ENCODE measurements around the gene ZNF654. TPM values are rescaled to one million over a fixed set of nuclear protein-coding genes. Genes with fewer than 3 reads are reported as not detected.
"Not testable (repeated sequence)": the region's sequence is repeated elsewhere in the genome, so short reads cannot be mapped to it uniquely, and the experiment has no call there.

Gene ZNF654
- polyA plus RNA-seq, 1 donor (not counting 4 experiments of a cell fraction or from before 2014, with no cell fraction given): 8.2 TPM

DNA sequence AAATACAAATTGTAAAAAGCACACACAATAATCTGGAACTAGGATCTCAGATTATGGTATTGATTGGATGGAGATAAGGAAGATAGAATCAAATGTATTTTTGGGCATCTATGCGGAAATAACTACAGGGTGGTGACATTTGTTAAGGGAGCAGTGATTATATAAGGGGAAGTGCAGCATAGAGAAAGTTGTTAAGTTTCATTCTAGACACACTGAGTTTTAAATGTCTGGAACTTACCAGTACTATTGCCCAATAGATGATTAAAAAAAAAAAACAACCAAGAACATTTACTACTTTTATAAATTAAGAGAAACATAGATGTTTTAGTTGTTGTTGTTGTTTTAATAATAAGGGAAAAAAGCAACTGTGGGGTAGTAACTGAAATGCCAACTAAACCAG is 58.6 kb downstream of the ZNF654 start:
- Histone ChIP-seq H3K4me3 (ENCODE audit: control insufficient read depth in 2 of 3, extremely low read depth in 1 of 3, insufficient read depth in 2 of 3, low read depth in 1 of 3, low read length in 3 of 3) (no peak overlapping the region), H2AFZ (ENCODE audit: control insufficient read depth, low read length) (no peak overlapping the region), H3K9ac (ENCODE audit: control insufficient read depth, extremely low read depth, insufficient read depth, low read length) (no peak overlapping the region), H3K9me3 (ENCODE audit: control insufficient read depth, low read depth, low read length) (no peaks in the 10 kb centered on the region), H3K27me3 (ENCODE audit: control insufficient read depth, extremely low read depth, insufficient read depth, low read length) (no peaks in the 10 kb centered on the region), H3K79me2 (ENCODE audit: control insufficient read depth, insufficient read depth, low read length) (peaks cover 9% of the 10 kb centered on the region), H4K20me1 (ENCODE audit: control insufficient read depth, extremely low read depth, insufficient read depth, low read length) (no peaks in the 10 kb centered on the region), H3K36me3 (ENCODE audit: control insufficient read depth in 2 of 2, extremely low read depth in 1 of 2, insufficient read depth in 2 of 2, low read length in 2 of 2) (peaks cover 0 to 2% of the 10 kb centered on the region in 2 experiments), H3K4me1 (ENCODE audit: control insufficient read depth, extremely low read depth, insufficient read depth, low read length) (no peaks in the 10 kb centered on the region), H3K27ac (ENCODE audit: control insufficient read depth, insufficient read depth, low read length) (no peak overlapping the region), H3K4me2 (ENCODE audit: control insufficient read depth, extremely low read depth, insufficient read depth, low read depth, low read length) (no peak overlapping the region), H3K9me1 (ENCODE audit: control insufficient read depth, extremely low read depth, insufficient read depth, low read length) (peaks cover 3% of the 10 kb centered on the region)
- dilution Hi-C loops (cut with MboI; ENCODE audit: extremely low pct_ligation_motif_present, low sequenced_read_pairs): no loop called here
- no peak for DNase-seq (ENCODE audit: low read depth, low spot score)
- TF ChIP-seq EZH2 (IDR thresholded peaks at IDR 0.05; ENCODE audit: low read length): no peak
- TF ChIP-seq, protein P1, sequence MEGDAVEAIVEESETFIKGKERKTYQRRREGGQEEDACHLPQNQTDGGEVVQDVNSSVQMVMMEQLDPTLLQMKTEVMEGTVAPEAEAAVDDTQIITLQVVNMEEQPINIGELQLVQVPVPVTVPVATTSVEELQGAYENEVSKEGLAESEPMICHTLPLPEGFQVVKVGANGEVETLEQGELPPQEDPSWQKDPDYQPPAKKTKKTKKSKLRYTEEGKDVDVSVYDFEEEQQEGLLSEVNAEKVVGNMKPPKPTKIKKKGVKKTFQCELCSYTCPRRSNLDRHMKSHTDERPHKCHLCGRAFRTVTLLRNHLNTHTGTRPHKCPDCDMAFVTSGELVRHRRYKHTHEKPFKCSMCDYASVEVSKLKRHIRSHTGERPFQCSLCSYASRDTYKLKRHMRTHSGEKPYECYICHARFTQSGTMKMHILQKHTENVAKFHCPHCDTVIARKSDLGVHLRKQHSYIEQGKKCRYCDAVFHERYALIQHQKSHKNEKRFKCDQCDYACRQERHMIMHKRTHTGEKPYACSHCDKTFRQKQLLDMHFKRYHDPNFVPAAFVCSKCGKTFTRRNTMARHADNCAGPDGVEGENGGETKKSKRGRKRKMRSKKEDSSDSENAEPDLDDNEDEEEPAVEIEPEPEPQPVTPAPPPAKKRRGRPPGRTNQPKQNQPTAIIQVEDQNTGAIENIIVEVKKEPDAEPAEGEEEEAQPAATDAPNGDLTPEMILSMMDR (optimal IDR thresholded peaks at IDR 0.05 in 1 of 3, IDR thresholded peaks at IDR 0.05 in 1 of 3, conservative IDR thresholded peaks at IDR 0.05 in 1 of 3; ENCODE audit: extremely low read depth in 1 of 3, insufficient read depth in 2 of 3, low read length in 3 of 3): no peak
- FAIRE-seq: no peak

DNA sequence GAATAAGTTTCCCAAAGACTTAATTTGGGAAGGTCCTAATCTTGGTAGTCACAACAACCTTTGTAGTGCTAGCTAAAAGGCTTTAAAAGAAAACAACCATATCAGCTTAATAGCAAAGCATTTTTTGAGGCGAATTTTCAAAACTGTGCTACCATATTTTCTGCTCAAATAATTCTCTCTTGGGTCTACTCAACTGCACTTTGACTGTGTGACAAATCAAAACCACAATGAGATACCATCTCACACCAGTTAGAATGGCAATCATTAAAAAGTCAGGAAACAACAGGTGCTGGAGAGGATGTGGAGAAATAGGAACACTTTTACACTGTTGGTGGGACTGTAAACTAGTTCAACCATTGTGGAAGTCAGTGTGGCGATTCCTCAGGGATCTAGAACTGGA is 59.5 kb downstream of the ZNF654 start:
- H3K36me3 ChIP-seq (ENCODE audit: control insufficient read depth in 2 of 2, extremely low read depth in 1 of 2, insufficient read depth in 2 of 2, low read length in 2 of 2); FAIRE-seq; H3K4me3 ChIP-seq (ENCODE audit: control insufficient read depth in 2 of 3, extremely low read depth in 1 of 3, insufficient read depth in 2 of 3, low read depth in 1 of 3, low read length in 3 of 3); H3K9me3 ChIP-seq (ENCODE audit: control insufficient read depth, low read depth, low read length); dilution Hi-C loops (cut with MboI; ENCODE audit: extremely low pct_ligation_motif_present, low sequenced_read_pairs); H3K9ac ChIP-seq (ENCODE audit: control insufficient read depth, extremely low read depth, insufficient read depth, low read length); H3K27me3 ChIP-seq (ENCODE audit: control insufficient read depth, extremely low read depth, insufficient read depth, low read length); H2AFZ ChIP-seq (ENCODE audit: control insufficient read depth, low read length); H3K27ac ChIP-seq (ENCODE audit: control insufficient read depth, insufficient read depth, low read length); DNase-seq (ENCODE audit: low read depth, low spot score); H4K20me1 ChIP-seq (ENCODE audit: control insufficient read depth, extremely low read depth, insufficient read depth, low read length); H3K9me1 ChIP-seq (ENCODE audit: control insufficient read depth, extremely low read depth, insufficient read depth, low read length); H3K4me1 ChIP-seq (ENCODE audit: control insufficient read depth, extremely low read depth, insufficient read depth, low read length); H3K4me2 ChIP-seq (ENCODE audit: control insufficient read depth, extremely low read depth, insufficient read depth, low read depth, low read length): not testable (repeated sequence)
- H3K79me2 ChIP-seq (ENCODE audit: control insufficient read depth, insufficient read depth, low read length): peaks cover 11% of the 10 kb centered on the region

DNA sequence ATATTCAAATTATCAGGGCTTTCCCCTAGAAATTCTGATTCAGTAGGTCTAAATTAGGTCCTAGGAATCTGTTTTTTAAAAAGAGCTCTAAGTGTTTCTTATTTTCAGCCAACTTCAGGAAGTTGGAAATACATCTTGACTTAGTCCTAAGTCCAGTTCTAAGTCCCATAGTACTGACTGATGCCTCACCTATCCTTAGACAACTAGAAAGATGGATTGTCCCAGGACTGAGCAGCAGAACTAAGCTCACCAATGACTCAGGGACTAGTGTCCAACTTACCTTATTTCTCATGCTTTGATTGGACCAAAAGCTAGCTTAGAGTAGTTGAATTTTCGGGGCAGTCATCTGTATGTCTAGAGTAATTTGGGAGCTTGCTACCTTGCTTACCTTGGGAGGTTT is 64.5 kb downstream of the ZNF654 start:
- no peaks in the 10 kb centered on the region for H3K9me3 ChIP-seq (ENCODE audit: control insufficient read depth, low read depth, low read length)
- no peaks in the 10 kb centered on the region for H3K27me3 ChIP-seq (ENCODE audit: control insufficient read depth, extremely low read depth, insufficient read depth, low read length)
- no peaks in the 10 kb centered on the region for H3K36me3 ChIP-seq (ENCODE audit: control insufficient read depth in 2 of 2, extremely low read depth in 1 of 2, insufficient read depth in 2 of 2, low read length in 2 of 2)
- no peak overlapping the region for H2AFZ ChIP-seq (ENCODE audit: control insufficient read depth, low read length)
- no peak overlapping the region for H3K4me2 ChIP-seq (ENCODE audit: control insufficient read depth, extremely low read depth, insufficient read depth, low read depth, low read length)
- H3K27ac ChIP-seq (ENCODE audit: control insufficient read depth, insufficient read depth, low read length): no peak overlapping the region
- no peaks in the 10 kb centered on the region for H3K9me1 ChIP-seq (ENCODE audit: control insufficient read depth, extremely low read depth, insufficient read depth, low read length)
- no peak for DNase-seq (ENCODE audit: low read depth, low spot score)
- TF ChIP-seq, protein P1 (optimal IDR thresholded peaks at IDR 0.05 in 1 of 3, IDR thresholded peaks at IDR 0.05 in 1 of 3, conservative IDR thresholded peaks at IDR 0.05 in 1 of 3; ENCODE audit: extremely low read depth in 1 of 3, insufficient read depth in 2 of 3, low read length in 3 of 3): no peak
- no peak for TF ChIP-seq EZH2 (IDR thresholded peaks at IDR 0.05; ENCODE audit: low read length)
- no peak overlapping the region for H3K9ac ChIP-seq (ENCODE audit: control insufficient read depth, extremely low read depth, insufficient read depth, low read length)
- no peak for FAIRE-seq
- dilution Hi-C loops (cut with MboI; ENCODE audit: extremely low pct_ligation_motif_present, low sequenced_read_pairs): no loop called here
- no peaks in the 10 kb centered on the region for H4K20me1 ChIP-seq (ENCODE audit: control insufficient read depth, extremely low read depth, insufficient read depth, low read length)
- H3K4me3 ChIP-seq (ENCODE audit: control insufficient read depth in 2 of 3, extremely low read depth in 1 of 3, insufficient read depth in 2 of 3, low read depth in 1 of 3, low read length in 3 of 3): no peak overlapping the region
- no peaks in the 10 kb centered on the region for H3K4me1 ChIP-seq (ENCODE audit: control insufficient read depth, extremely low read depth, insufficient read depth, low read length)
- peaks cover 8% of the 10 kb centered on the region for H3K79me2 ChIP-seq (ENCODE audit: control insufficient read depth, insufficient read depth, low read length)

Measured in keratinocyte (primary cell).